HCT116 (cell line): ENCODE data around the gene HABP2. TPM values are rescaled to one million over a fixed set of nuclear protein-coding genes. Genes with fewer than 3 reads are reported as not detected.

Source experiments
- ATAC-seq: fragments of 200-7000 bp; cut with Tn5 transposase; 2 replicates; pipeline ENCODE4 v1.9.1; 2020; ENCODE audit warnings: mild to moderate bottlenecking, moderate library complexity
- BruUV-seq: library from RNA; stranded (reverse); fragments of 400-500 nt; replicated peaks from 2 replicates; lab custom pipeline; 2021; lab: Mats Ljungman, UMichigan
- CTCF ChIA-PET: fragments of 300-600 bp; sonication (Branson Sonifier 250); formaldehyde crosslinking; loops from one replicate; lab custom pipeline; 2021; ENCODE audit warnings: antibody characterized with exemption; lab: Charles Lee
- POLR2A ChIA-PET: fragments of 300-600, 350-600 bp; sonication (Branson Sonifier 250); formaldehyde crosslinking; loops from one replicate; lab custom pipeline; 2021; ENCODE audit warnings: antibody characterized with exemption; lab: Charles Lee
- RAD21 ChIA-PET, 2 experiments: fragments of 300-600 bp; sonication (Branson Sonifier 250); formaldehyde crosslinking; loops; one replicate each; lab custom pipeline; 2023; ENCODE audit warnings: low total read pairs in 2 of 2; ENCODE audit not compliant: uncharacterized antibody in 2 of 2, unreplicated experiment in 2 of 2, low non-redundant PET in 1 of 2; lab: Charles Lee
- DNase-seq: peaks from one replicate; pipeline ENCODE4 v3.0.0-alpha.2; 2010; ENCODE audit warnings: low read depth, low spot score
- H2AFZ ChIP-seq: fragments of 200-600 bp; shearing (Covaris generic), sonication (generic); 2 replicates; pipeline ENCODE4 v1.6.1; 2017; ENCODE audit warnings: low read depth, mixed run types, mixed read lengths, antibody characterized with exemption, low read length; ENCODE audit not compliant: poor library complexity, severe bottlenecking
- H3K27ac ChIP-seq: 2 replicates; pipeline ENCODE4 v1.5.1; 2012; ENCODE audit warnings: low read depth, low read length
- H3K27me3 ChIP-seq: fragments of 200-600 bp; sonication (generic); 2 replicates; pipeline ENCODE4 v1.6.1; 2016; ENCODE audit warnings: mixed run types, low read length, mixed read lengths; ENCODE audit not compliant: insufficient read depth
- H3K36me3 ChIP-seq, 2 experiments: fragments of 200-500 bp in 1 of 2; fragments of 200-600 bp in 1 of 2; sonication (Bioruptor generic) in 1 of 2; sonication (generic) in 1 of 2; 2 replicates each; pipeline versions ENCODE4 v1.5.1 to v1.6.1; 2014 to 2016; ENCODE audit warnings: low read length in 2 of 2, inconsistent platforms in 1 of 2, mixed read lengths in 1 of 2, mixed run types in 1 of 2; ENCODE audit not compliant: insufficient read depth in 2 of 2, control insufficient read depth in 1 of 2
- H3K4me1 ChIP-seq, 2 experiments: fragments of 200-600 bp in 1 of 2; sonication (generic) in 1 of 2; 2 replicates each; pipeline versions ENCODE4 v1.5.1 to v1.6.1; 2012 to 2017; ENCODE audit warnings: low read length in 2 of 2, inconsistent platforms in 1 of 2, mild to moderate bottlenecking in 1 of 2, mixed read lengths in 1 of 2, mixed run types in 1 of 2, moderate library complexity in 1 of 2; ENCODE audit not compliant: insufficient read depth in 2 of 2, control insufficient read depth in 1 of 2
- H3K4me2 ChIP-seq: fragments of 200-600 bp; sonication (generic); 2 replicates; pipeline ENCODE4 v1.6.1; 2017; ENCODE audit warnings: mixed run types, low read length, mixed read lengths
- H3K4me3 ChIP-seq, 2 experiments: fragments of 200-600 bp in 1 of 2; sonication (generic) in 1 of 2; replicated peaks in 1 of 2; 2 replicates each; pipeline ENCODE4 v1.5.1; 2011 to 2016; ENCODE audit warnings: low read length in 2 of 2, control low read depth in 1 of 2, low read depth in 1 of 2, mild to moderate bottlenecking in 1 of 2, mixed read lengths in 1 of 2, mixed run types in 1 of 2
- H3K79me2 ChIP-seq: fragments of 200-600 bp; sonication (generic); 2 replicates; pipeline ENCODE4 v1.6.1; 2017; ENCODE audit warnings: mild to moderate bottlenecking, mixed run types, low read length, moderate library complexity, mixed read lengths; ENCODE audit not compliant: insufficient read depth
- H3K9ac ChIP-seq: fragments of 200-600 bp; sonication (generic); 2 replicates; pipeline ENCODE4 v1.6.1; 2016; ENCODE audit warnings: low read length, mixed read lengths
- H3K9me2 ChIP-seq: fragments of 200-600 bp; sonication (generic), shearing (Covaris generic); 2 replicates; pipeline ENCODE4 v1.6.1; 2017; ENCODE audit warnings: mixed run types, mild to moderate bottlenecking, moderate library complexity; ENCODE audit not compliant: insufficient read depth
- H3K9me3 ChIP-seq, 2 experiments: fragments of 200-500 bp in 1 of 2; fragments of 200-600 bp in 1 of 2; sonication (Bioruptor generic) in 1 of 2; sonication (generic) in 1 of 2; 2 replicates each; pipeline ENCODE4 v1.6.1; 2014 to 2017; ENCODE audit warnings: low read length in 2 of 2, mixed read lengths in 2 of 2, inconsistent platforms in 1 of 2, low read depth in 1 of 2, mild to moderate bottlenecking in 1 of 2, mixed run types in 1 of 2, moderate library complexity in 1 of 2; ENCODE audit not compliant: control insufficient read depth in 1 of 2, insufficient read depth in 1 of 2
- H4K20me1 ChIP-seq: fragments of 200-600 bp; sonication (generic), shearing (Covaris generic); 2 replicates; pipeline ENCODE4 v1.6.1; 2017; ENCODE audit warnings: mixed run types, mild to moderate bottlenecking, moderate library complexity; ENCODE audit not compliant: insufficient read depth
- CBX3 ChIP-seq: IDR thresholded peaks from 2 replicates; pipeline ENCODE4 v1.6.1; 2012; ENCODE audit warnings: low read depth
- EGR1 ChIP-seq: IDR thresholded peaks from 2 replicates; pipeline ENCODE4 v1.6.1; 2012; ENCODE audit warnings: low read depth
- EZH2 ChIP-seq: fragments of 200-600 bp; sonication (generic); IDR thresholded peaks from 2 replicates; pipeline ENCODE4 v1.6.1; 2017; ENCODE audit warnings: antibody characterized with exemption, mixed run types
- EZH2phosphoT487 ChIP-seq: fragments of 200-600 bp; IDR thresholded peaks from 2 replicates; pipeline ENCODE4 v1.6.1; 2018; ENCODE audit warnings: antibody characterized with exemption, borderline replicate concordance
- JUND ChIP-seq: IDR thresholded peaks from 2 replicates; pipeline ENCODE4 v1.6.1; 2012
- POLR2A ChIP-seq: IDR thresholded peaks from 2 replicates; pipeline ENCODE4 v1.7.0; 2011; ENCODE audit warnings: borderline replicate concordance; ENCODE audit not compliant: insufficient read depth, insufficient read length; ENCODE audit errors: extremely low read depth
- POLR2AphosphoS5 ChIP-seq: IDR thresholded peaks from 2 replicates; pipeline ENCODE4 v1.6.1; 2011; ENCODE audit warnings: mild to moderate bottlenecking, low read depth, low read length, moderate library complexity
- SIN3A ChIP-seq: IDR thresholded peaks from 2 replicates; pipeline ENCODE4 v1.6.1; 2012; ENCODE audit warnings: low read depth
- SP1 ChIP-seq: IDR thresholded peaks from 2 replicates; pipeline ENCODE4 v1.6.1; 2012; ENCODE audit warnings: low read depth
- ZNF274 ChIP-seq: fragments of 200-500 bp; sonication (Bioruptor generic); IDR thresholded peaks from 2 replicates; pipeline ENCODE4 v1.6.1; 2014; ENCODE audit warnings: mild to moderate bottlenecking, low read depth, low read length, inconsistent platforms
- intact Hi-C: fragments of 100-400 bp; cut with micrococcal nuclease; formaldehyde crosslinking; loops from 2 replicates; pipeline ENCODE4 v1.10.0; 2022
- total RNA-seq: library from RNA; stranded (reverse); gene quantifications from one replicate; pipeline ENCODE4 v1.2.1, GENCODE V29; 2021; ENCODE audit not compliant: unreplicated experiment
- TF ChIP-seq, protein P1 (sequence below): IDR thresholded peaks from 2 replicates; pipeline ENCODE4 v1.6.1; 2012
- TF ChIP-seq, protein P2 (sequence below): IDR thresholded peaks from 2 replicates; pipeline ENCODE4 v1.6.1; 2011; ENCODE audit warnings: mild to moderate bottlenecking, low read length, moderate library complexity; ENCODE audit not compliant: insufficient replicate concordance; ENCODE audit errors: extremely low read depth
- TF ChIP-seq, protein P3 (sequence below), 3 experiments: fragments of 200-600 bp in 1 of 3; sonication (generic) in 1 of 3; IDR thresholded peaks in 2 of 3; conservative IDR thresholded peaks in 1 of 3; 2 replicates each; pipeline ENCODE4 v1.5.1; 2012 to 2017; ENCODE audit warnings: low read depth in 2 of 3, low read length in 2 of 3, antibody characterized with exemption in 1 of 3, borderline replicate concordance in 1 of 3, control low read depth in 1 of 3, mild to moderate bottlenecking in 1 of 3, mixed read lengths in 1 of 3, mixed run types in 1 of 3, moderate library complexity in 1 of 3; ENCODE audit not compliant: insufficient read depth in 1 of 3

Gene HABP2
- total RNA-seq, 1 experiment from 2014 or later = 0.20 TPM

DNA sequence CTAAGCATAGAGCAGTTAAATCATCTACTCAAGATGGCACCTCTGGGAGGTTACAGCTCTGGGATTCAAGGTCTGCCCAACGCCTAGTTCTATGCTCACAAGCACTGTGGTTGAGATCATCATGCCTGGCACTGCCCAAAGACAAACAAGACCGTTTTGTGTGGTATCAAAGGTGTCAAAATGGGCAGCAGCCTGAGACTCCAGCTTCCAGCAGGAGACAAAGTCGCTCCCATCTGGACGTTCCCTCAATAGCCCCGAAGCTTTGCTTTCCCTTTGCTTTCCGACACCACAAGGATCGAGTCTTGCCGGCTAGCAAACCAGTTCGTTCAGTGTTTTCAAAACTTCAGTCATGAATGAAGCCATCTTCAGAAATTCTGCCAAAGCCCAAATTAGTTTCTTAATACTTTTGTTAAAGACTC is 5.1 kb downstream of the HABP2 start:
- Histone ChIP-seq H3K9ac (no peak overlapping the region), H3K36me3 (no peaks in the 10 kb centered on the region), H4K20me1 (no peaks in the 10 kb centered on the region), H3K27me3 (0 out of 2 replicates have a peak, but pooled peaks cover 8% of the 10 kb centered on the region), H3K27ac (no peak overlapping the region), H3K4me2 (no peak overlapping the region), H3K4me3 (no peak overlapping the region), H3K79me2 (no peaks in the 10 kb centered on the region), H2AFZ (no peak overlapping the region), H3K9me2 (no peaks in the 10 kb centered on the region), H3K4me1 (peaks cover 0 to 1% of the 10 kb centered on the region in 2 experiments; a peak in 2 of 4 replicates), H3K9me3 (no peaks in the 10 kb centered on the region)
- ChIA-PET CTCF (no interaction called here), RAD21 (no interaction called here), POLR2A (no interaction called here)
- DNase-seq (no peak), ATAC-seq (no peak)
- intact Hi-C loops = no loop called here
- no TSS peak for BruUV-seq
- TF ChIP-seq, protein P1, sequence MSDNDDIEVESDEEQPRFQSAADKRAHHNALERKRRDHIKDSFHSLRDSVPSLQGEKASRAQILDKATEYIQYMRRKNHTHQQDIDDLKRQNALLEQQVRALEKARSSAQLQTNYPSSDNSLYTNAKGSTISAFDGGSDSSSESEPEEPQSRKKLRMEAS = no peak
- TF ChIP-seq, protein P2, sequence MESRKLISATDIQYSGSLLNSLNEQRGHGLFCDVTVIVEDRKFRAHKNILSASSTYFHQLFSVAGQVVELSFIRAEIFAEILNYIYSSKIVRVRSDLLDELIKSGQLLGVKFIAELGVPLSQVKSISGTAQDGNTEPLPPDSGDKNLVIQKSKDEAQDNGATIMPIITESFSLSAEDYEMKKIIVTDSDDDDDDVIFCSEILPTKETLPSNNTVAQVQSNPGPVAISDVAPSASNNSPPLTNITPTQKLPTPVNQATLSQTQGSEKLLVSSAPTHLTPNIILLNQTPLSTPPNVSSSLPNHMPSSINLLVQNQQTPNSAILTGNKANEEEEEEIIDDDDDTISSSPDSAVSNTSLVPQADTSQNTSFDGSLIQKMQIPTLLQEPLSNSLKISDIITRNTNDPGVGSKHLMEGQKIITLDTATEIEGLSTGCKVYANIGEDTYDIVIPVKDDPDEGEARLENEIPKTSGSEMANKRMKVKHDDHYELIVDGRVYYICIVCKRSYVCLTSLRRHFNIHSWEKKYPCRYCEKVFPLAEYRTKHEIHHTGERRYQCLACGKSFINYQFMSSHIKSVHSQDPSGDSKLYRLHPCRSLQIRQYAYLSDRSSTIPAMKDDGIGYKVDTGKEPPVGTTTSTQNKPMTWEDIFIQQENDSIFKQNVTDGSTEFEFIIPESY = no peak
- no peak for TF ChIP-seq EZH2
- no peak for TF ChIP-seq SIN3A
- TF ChIP-seq JUND = no peak
- TF ChIP-seq EGR1 = no peak
- TF ChIP-seq POLR2A = no peak

DNA sequence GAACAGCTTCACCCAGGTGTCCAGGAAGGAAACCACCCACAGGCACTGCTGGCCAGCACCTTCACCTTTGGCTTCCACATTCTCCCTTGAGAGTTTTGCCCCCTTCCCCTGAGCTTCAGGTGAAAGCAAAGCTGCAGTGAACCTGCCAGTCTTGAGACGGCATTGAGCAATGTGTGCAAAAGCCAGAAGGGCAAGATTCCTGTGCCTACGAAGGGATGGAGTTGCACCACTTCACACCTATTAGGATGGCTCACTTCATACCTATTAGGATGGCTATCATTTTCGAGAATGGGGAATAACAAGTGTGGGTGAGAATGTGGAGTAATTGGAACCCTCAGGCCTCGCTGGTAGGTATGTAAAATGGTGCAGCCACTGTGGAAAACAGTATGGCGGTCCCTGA is 7.2 kb downstream of the HABP2 start:
- no peaks in the 10 kb centered on the region for H3K9me2 ChIP-seq
- intact Hi-C loops = loop anchor here (5.0 kb wide), 3 partner anchors 108 to 1083 kb away; no protein-coding TSS in a partner anchor
- ChIA-PET RAD21 (no interaction called here), CTCF (no interaction called here), POLR2A (no interaction called here)
- H3K27ac ChIP-seq = no peak overlapping the region
- BruUV-seq = no TSS peak
- no peak for ATAC-seq
- no peak overlapping the region for H3K9ac ChIP-seq
- no peak overlapping the region for H3K4me3 ChIP-seq
- H3K36me3 ChIP-seq = no peaks in the 10 kb centered on the region
- H4K20me1 ChIP-seq = no peaks in the 10 kb centered on the region
- H2AFZ ChIP-seq = no peak overlapping the region
- TF ChIP-seq SP1 (no peak), CBX3 (no peak), POLR2AphosphoS5 (no peak), ZNF274 (no peak), EZH2phosphoT487 (no peak)
- TF ChIP-seq, protein P3, sequence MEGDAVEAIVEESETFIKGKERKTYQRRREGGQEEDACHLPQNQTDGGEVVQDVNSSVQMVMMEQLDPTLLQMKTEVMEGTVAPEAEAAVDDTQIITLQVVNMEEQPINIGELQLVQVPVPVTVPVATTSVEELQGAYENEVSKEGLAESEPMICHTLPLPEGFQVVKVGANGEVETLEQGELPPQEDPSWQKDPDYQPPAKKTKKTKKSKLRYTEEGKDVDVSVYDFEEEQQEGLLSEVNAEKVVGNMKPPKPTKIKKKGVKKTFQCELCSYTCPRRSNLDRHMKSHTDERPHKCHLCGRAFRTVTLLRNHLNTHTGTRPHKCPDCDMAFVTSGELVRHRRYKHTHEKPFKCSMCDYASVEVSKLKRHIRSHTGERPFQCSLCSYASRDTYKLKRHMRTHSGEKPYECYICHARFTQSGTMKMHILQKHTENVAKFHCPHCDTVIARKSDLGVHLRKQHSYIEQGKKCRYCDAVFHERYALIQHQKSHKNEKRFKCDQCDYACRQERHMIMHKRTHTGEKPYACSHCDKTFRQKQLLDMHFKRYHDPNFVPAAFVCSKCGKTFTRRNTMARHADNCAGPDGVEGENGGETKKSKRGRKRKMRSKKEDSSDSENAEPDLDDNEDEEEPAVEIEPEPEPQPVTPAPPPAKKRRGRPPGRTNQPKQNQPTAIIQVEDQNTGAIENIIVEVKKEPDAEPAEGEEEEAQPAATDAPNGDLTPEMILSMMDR (IDR thresholded peaks at IDR 0.05 in 2 of 3, conservative IDR thresholded peaks at IDR 0.05 in 1 of 3; ENCODE audit: borderline replicate concordance in 1 of 3, insufficient read depth in 1 of 3, low read depth in 2 of 3, low read length in 2 of 3) = no peak
- H3K27me3 ChIP-seq = 0 out of 2 replicates have a peak, but pooled peaks cover 8% of the 10 kb centered on the region
- H3K9me3 ChIP-seq = no peaks in the 10 kb centered on the region
- H3K79me2 ChIP-seq = no peaks in the 10 kb centered on the region
- no peak overlapping the region for H3K4me2 ChIP-seq
- peaks cover 0 to 6% of the 10 kb centered on the region in 2 experiments; a peak in 2 of 4 replicates for H3K4me1 ChIP-seq
- no peak for DNase-seq
